GM06990 (cell line): ENCODE data around the gene CALU.

Experiments
- DNase-seq: peaks from one replicate; pipeline ENCODE4 v3.0.0-alpha.2; 2011; ENCODE audit not compliant: insufficient read length; ENCODE audit errors: extremely low read depth
- H3K27me3 ChIP-seq: replicated peaks from 2 replicates; pipeline ENCODE4 v1.6.0; 2011; ENCODE audit warnings: low read length; ENCODE audit not compliant: control insufficient read depth, insufficient read depth
- H3K36me3 ChIP-seq: 2 replicates; pipeline ENCODE4 v1.5.1; 2011; ENCODE audit warnings: low read length; ENCODE audit not compliant: control insufficient read depth, insufficient read depth
- H3K4me3 ChIP-seq: replicated peaks from 2 replicates; pipeline ENCODE4 v1.5.1; 2011; ENCODE audit warnings: low read depth, mild to moderate bottlenecking, control low read depth, low read length
- TF ChIP-seq, protein P1 (sequence below): IDR thresholded peaks from 2 replicates; pipeline ENCODE4 v1.5.1; 2011; ENCODE audit warnings: low read length, control low read depth, mild to moderate bottlenecking, inconsistent platforms; ENCODE audit not compliant: insufficient read depth, poor library complexity, severe bottlenecking

The CALU gene

GRCh38 chr7:128783143-128783861 lies 44.1 kb downstream of the CALU start:
- peak; percentile 65 for DNase-seq
- H3K27me3 ChIP-seq: no peaks in the 10 kb centered on the region
- no peak overlapping the region for H3K4me3 ChIP-seq
- no peaks in the 10 kb centered on the region for H3K36me3 ChIP-seq
- TF ChIP-seq, protein P1, sequence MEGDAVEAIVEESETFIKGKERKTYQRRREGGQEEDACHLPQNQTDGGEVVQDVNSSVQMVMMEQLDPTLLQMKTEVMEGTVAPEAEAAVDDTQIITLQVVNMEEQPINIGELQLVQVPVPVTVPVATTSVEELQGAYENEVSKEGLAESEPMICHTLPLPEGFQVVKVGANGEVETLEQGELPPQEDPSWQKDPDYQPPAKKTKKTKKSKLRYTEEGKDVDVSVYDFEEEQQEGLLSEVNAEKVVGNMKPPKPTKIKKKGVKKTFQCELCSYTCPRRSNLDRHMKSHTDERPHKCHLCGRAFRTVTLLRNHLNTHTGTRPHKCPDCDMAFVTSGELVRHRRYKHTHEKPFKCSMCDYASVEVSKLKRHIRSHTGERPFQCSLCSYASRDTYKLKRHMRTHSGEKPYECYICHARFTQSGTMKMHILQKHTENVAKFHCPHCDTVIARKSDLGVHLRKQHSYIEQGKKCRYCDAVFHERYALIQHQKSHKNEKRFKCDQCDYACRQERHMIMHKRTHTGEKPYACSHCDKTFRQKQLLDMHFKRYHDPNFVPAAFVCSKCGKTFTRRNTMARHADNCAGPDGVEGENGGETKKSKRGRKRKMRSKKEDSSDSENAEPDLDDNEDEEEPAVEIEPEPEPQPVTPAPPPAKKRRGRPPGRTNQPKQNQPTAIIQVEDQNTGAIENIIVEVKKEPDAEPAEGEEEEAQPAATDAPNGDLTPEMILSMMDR: no peak

- Histone ChIP-seq H3K4me3 (no peak overlapping the region), H3K27me3 (no peaks in the 10 kb centered on the region; the same call in none of the 2 replicates), H3K36me3 (no peaks in the 10 kb centered on the region)
- DNase-seq: no peak
- TF ChIP-seq, protein P1: no peak
Observed at GRCh38 chr7:128785738-128786137, 46.6 kb downstream of the CALU start.

DNA sequence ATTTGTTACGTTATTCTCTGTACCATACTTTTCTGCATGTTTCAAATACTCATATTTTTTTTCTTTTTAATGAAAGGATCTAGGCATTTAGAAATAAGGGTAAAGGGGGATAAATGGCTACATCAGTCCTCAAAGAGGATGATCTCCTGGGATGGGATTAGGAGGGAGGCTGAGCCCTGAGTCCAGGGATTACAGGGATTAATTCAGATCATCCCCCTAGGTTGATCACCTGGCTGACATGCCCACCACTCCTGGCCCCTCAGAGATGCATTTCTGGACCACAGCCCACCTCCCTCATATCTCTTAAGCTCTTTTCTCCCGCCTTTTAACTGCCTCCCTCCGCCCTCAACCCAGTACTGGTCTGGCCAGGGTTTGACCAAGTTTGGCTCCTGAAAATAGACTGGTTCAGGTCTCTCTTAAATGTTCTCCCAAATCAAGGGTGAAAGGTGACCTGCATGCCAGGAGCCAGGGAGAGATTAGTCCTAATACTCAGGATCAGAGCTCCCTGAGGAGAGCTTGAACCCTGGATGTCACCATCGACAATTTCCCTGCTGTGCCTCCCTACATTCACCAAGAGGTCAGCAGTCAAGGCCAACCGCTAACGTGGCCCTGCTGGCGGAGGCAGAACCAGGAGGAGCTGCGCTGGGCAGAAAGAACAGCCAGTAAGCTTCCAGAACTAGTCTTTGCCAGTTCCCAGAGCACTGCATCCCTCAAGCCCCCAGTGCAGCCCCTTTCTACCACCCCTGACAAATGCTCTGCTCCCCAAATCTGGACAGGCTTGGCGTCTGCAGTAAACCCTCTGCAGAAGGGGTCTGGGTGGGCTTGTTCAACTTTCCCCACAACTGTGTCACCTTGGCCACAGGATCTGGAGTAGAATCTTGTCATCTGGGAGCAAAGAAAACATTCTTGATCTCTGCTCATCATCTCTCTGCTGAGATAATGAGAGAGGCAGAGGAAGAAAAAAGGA lies 49.6 kb downstream of the CALU start:
- no peak for DNase-seq
- no peaks in the 10 kb centered on the region for H3K36me3 ChIP-seq
- no peak overlapping the region for H3K4me3 ChIP-seq
- TF ChIP-seq, protein P1: no peak
- H3K27me3 ChIP-seq: no peaks in the 10 kb centered on the region; the same call in none of the 2 replicates

- Histone ChIP-seq H3K36me3 (no peaks in the 10 kb centered on the region), H3K27me3 (no peaks in the 10 kb centered on the region; the same call in none of the 2 replicates), H3K4me3 (peak overlapping the region; percentile 79)
- DNase-seq: no peak
- TF ChIP-seq, protein P1: no peak
Observed at GRCh38 chr7:128790315-128791041, 51.3 kb downstream of the CALU start.

DNA sequence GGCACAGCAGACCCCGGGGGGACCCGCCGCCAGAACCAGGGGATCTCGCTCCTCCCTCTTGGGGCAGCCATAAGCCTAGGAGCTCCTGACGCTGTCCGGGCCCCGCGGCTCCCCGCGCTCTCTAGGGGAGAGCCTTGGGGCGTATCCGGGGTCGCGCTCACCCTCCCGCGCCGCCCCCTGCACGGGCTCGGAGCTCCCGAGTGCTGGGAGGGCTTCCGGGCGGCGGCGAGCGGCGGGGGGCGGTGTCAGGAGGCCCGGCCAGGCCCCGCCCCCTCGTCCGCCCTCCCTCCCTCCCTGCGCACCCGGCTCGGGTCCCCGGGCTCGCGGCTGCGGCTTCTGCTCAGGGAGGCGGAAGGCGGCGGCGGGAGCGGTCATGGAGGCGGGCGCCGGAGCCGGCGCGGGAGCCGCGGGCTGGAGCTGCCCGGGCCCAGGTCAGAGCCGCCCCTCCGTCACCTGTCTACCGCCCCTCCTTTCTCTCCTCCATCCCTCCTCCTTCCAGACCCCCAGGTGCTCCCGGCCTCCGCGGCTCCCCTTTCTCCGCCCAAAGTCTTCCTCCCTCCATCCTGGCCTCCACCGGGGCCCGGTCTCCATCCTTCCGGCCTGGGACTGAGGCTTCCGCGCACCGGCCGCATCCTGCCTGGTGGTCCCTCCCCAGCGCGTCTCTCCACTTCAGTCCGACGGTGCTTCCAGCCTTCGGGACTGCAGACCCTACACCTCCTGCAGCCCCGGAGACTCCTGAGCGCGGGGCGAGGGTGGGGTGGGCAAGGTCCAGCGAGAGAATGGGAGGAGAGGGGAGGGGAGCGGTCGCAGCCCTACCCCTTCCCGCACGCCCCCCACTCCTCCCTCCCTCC lies 52.2 kb downstream of the CALU start, which contains the start of gene CCDC136:
Gene CCDC136, plus strand, starts transcription at position 848 of the 851 bp plus-strand sequence. CDS start 444 bp downstream, outside the sequence.
- no peaks in the 10 kb centered on the region for H3K36me3 ChIP-seq
- H3K27me3 ChIP-seq: no peaks in the 10 kb centered on the region; the same call in none of the 2 replicates
- DNase-seq: peak; percentile 79
- peak within 1 kb of the TSS; percentile 79 for H3K4me3 ChIP-seq
- TF ChIP-seq, protein P1: no peak
